NCI-H187 treated with DMSO at 0.1 percent for 48 hours (cell line): ENCODE data around the gene GALNT10.

Experiments
- DNase-seq: peaks from one replicate; lab custom pipeline; 2025; lab: John Stamatoyannopoulos, UW

The GALNT10 gene

DNA sequence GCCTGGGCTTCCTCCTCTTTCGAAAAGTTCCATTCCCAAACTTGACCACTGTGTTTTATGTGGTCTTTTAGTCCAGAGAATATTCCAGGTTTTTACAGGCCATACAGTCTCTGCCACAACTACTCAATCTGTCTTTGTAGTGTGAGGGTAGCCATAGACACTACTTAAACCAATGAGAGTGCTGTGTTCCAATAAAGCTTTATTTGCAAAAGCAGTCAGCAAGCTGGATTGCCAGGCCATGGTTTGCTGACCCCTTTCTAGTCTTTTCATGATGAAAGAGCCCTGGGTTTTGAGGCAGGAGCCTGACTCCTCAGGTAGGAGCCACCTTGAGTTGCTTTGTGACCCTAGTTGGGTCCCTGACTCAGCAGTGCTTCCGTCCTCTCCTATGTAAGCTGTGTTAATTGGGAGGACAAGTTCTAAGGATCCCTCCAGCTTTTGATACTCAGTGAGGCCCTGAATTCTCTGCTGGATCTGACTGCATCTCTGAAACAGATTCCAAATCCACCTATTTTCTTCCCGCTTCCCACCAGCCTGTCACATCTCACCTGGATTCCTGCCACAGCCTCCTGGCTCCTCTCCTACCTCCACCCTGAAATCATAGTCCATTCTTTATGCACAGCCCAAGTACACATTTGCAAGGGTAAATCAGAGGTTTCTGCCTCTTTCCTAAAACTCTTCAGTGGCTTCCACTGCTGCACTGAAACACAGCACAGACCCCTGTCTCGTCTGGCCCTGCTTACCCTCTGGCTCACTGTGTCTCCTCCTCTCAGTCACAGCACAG is 13.5 kb downstream of the GALNT10 start:
- DNase-seq = no peak

DNA sequence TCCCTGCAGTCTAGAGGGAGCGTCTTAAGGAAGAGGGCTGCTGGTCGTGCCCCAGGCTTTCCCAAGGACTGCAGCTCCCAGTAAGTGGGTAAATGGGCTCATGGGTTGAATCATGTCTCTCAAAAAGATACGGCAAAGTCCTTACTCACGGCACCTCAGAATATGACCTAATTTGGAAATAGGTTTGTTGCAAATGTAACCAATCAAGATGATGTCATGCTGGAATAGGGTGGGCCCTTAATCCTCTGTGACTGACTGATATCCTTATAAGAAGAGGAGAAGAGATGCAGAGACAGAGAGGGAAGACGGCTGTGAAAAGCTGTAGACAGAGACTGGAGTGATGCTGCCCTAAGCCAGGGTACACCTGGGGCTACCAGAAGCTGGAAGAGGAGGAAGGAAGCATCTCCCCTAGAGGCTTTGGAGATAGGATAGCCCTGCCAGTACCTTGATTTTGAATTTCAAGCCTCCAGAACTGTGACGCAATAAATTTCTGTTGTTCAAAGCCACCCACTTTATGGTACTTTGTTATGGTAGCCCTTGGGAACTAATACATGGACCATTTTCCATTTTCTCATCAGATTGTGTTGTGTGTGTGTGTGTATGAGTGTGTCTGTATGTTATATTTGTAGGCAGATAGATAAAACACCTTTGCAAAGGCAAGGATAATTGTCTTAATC is 15.0 kb downstream of the GALNT10 start:
- no peak for DNase-seq

DNA sequence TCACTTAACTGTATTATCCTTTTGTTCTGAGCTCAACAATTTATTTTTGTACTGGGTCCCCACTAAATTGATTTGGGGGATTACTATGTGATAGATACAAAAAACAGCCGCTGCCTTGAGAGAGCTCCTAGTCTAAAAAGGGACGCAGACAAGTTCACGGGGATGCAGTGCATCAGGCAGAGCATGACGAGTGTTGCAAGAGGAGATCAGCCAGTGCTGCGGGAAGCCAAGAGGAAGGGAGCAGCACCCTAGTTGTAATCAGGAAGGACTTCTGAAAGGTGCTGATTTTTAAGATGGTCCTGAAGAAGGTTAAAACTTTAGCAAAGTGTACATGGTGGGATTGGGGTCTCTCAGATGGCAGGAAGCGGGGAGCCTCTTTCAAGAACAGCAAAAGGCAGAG is 15.8 kb downstream of the GALNT10 start:
- DNase-seq = no peak

DNA sequence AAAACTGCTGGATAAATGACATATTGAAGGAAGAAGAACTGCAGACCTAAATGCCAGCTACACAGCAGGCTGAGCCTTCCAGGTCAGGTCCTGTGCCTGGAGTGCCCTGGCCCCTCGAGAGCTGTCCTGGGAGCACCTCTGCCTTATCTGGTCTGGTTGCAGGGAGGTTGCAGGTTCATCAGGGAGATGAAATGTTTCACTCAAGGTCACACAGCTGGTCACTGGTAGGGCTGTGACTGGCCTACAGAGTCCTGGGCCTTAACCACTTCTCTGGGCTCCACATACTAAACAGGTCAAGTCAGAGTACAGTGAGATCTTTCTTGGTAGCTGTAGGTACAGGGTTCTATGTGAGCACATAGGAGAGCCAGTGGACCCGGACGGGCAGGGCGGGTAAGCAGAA is 16.7 kb downstream of the GALNT10 start:
- no peak for DNase-seq

DNA sequence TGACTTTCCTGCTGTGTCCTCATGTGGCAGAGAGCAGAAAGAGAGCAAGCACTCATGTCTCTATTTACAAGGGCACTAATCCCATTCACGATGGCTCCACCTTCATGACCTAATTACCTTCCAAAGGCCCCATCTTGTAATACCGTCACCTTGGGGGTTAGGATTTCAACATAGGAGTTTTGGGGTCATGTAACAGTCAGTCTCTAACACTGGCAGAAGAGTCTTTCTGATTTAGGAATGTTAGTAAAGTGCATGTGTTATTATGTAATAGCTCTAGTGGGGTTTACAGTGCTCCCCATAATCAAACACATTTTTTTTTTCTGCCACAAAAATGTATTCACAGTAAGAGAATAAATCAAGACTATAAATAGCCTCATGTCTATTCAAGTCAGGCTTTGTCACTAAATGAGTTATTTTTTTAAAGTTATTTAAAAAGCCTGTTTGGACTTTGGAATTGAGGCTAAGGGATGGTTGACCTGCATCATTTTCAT is 19.1 kb downstream of the GALNT10 start:
- DNase-seq = no peak

DNA sequence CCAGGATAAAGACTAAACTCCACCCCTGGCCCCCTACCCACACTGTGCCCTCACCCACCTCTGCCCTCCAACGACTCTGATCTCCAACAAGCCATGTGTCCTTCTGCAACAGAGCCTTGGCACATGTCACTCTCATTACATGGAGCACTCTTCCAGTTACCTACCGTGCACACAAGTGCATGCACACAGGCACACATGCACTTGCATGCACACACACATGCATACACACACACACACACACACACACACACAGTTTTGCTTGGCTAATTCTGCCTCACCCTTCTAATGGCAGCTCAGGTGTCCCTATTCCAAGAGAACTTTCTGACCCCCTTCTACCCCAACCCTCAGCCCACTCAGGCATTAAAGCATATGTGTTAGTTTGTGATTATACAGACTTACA is 19.6 kb downstream of the GALNT10 start:
- no peak for DNase-seq

DNA sequence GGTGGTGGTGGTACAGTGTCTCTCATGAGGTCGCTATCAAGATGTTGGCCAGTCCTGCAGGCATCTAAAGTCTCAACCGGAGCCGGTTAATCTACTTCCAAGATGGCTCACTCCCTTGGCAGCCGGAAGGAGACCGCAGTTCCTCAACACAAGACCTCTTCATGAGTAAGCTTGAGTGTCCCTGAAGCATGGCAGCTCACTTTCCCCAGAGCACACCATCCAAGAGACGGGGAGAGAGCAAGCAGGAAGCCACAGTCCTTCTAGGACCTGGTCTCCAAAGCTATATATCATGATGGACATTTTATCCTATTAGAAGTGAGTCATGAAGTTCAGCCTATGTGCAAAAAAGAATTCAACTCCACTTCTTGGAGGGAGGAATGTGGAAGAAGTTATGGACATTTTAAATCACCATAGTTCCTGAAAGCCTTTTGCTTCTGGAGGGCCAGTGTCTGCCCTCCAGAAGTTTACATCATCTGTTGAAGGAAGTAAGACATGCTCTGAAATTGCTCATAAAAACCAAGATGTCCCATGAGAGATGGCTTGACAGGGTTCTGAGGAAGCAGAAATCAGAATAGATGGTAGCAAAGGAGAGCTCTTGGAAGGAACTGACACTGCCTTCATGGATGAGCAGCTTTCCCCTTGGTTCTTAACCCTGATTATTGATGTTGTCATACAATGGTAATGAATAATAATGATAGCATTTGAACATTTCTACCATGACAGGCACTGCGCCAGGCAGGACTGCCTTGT is 21.3 kb downstream of the GALNT10 start:
- DNase-seq = no peak

DNA sequence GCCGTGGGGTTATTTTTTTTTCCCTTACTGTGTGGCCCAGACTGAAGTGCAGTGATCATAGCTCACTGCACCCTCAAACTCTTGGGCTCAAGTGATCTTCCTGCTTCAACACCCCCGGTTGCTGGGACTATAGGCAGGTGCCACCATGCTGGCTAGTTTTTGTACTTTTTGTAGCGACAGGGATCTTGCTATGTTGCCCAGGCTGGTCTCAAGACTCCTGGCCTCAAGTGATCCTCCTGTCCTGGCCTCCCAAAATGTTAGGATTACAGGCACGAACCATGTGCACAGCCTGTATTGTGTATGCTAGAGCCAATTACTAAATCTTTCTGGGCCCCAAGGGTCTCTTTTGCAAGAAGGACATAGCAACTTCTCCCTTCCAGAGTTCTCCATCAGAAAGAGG is 23.1 kb downstream of the GALNT10 start:
- DNase-seq = no peak

DNA sequence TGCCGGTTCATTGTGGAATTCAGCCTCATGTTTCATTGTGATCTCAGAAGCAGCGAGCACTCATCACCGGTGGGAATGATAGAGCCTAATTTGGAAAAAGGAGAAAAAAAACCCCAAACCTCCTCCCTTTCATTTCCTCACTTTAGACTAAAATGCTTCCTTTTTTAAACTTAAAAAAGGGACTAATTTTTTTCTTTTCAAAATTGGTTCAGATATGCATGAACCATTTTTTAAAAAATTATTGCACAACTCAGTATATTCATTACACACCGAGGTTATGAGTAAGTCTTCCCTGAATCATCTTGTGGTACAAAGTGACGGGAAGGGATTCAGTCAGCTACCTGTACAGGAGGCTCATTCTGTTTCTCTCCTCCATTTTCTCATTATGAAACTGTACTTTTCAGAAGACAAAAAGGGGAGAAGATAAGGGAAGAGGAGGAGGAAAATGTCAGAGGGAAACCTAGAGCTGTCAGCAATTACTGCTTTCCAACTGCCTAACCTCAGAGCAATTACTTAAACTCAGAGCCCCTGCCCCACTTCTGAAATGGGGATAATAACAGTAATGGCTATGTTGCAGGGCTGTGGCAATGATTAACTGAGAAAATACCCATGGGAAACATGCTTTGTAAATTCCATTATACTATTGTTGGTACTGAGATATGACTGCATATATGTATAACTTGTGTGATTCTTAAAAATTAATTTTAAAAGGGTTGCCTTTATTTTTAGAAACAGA is 24.0 kb downstream of the GALNT10 start:
- no peak for DNase-seq

DNA sequence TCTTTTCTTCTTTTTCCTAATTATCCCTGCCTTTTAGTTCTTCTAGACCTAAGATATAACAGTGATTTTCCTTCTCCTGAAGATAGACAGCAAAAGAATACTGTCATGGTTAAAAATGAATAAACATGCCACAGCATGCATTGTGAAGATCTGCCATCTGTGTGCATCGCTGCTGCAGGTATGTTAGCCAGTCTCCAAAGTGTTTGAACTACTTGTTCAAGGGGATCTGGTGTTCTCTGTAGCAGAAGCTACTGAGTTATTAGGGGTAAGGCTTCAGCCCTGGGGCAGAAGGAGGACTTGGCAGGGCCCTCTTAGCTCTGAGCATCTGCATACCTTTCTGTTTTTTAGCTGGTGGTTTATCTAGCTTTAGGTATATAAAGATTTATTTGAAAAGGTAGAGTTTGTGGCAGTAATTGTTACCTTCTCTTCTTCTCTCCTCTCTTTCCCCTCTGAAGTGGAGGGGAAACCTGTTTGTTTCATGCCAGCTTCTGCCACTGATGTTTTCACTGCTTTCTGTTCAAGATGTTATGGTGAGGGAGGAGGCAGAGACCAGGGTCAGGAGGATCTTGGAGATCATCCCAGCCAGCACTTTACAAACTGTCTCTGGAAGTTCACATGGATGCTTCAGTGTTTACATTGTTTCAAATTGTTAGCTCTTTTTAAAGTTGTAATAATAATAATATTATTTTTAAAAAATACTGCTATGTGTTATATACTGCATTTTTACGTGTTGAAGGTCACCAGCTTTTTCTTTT is 25.2 kb downstream of the GALNT10 start:
- DNase-seq = no peak

DNA sequence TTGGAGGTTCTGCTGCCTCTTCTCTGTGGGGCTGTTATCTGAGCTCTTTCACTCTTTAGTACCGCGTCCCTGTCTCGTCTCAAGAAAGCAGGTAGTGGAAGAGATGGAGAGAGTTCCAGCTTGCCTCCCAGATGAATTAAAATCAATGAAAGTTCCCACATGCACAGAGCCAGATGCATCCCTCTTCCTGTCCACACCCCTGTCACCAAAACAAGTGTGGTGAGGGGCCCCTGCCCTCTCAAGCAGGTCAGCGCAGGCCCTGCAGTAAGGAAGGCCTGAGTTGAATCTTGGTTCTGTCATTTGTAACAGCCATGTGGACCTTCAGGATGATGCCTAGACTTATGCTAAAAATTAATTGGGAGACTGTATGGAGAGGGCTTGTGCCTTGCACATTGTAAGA is 26.9 kb downstream of the GALNT10 start:
- no peak for DNase-seq

DNA sequence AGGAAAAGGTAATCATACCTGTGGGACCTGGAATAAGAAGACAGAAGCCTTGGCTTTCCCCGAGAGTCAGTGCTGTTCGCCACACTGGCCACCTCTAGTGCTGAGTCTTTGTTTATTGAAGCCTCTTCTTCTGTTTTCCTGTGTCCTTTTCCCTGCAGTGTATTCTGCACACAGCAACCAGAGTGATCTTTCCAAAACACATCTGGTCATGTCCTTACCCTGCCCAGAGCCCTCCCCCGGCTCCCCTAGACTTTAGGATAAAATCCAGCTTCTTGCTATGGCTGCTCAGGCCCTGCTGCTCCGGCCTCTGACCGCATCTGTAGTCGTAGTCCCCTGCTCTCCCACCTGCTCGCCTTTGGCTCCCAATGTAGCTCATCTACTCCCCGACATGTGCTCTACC is 28.3 kb downstream of the GALNT10 start:
- no peak for DNase-seq

DNA sequence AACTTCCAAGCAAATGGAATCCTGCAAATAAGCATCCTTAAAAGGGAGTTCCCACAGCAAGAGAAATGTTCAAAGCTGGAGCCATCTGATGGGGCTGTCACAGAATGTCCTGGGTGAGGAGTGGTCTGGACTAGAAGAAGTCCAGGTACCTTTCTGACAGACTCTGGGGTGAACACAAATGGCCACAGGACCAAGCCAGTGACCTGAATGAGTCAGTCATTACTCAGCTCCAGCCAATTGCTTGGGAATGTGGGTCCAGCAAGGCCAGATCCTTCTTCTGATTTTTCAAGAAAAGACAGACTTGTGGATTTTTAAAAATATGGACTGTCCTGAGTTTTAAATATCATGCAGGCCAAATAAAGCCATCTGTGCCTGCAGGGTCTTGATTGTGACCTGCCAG is 30.1 kb downstream of the GALNT10 start:
- no peak for DNase-seq

DNA sequence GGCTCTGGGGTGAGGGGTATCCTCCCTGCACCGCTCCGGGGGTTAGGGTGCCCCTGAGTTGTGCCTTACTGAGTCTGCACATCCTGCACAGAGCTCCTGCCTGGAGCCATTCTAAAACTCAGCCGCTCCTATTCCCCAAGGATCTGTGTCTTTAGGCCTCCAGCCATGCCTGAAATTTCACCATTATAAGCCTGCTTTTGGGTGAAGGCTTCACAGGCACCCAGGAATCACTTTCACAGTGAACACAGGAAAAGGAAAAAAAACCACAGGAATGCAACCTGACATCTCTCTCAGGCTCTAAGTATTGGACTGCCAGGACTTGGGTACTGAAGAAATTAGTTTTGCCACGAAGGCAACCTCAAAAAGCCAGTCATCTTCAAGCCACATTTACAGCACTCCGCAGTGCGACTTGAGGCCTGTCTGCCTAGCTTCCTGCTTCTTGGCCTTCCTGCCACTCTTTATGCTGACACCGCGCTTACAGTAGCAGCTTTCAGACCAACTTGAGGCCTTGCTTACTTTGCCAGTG is 30.9 kb downstream of the GALNT10 start:
- DNase-seq = no peak

DNA sequence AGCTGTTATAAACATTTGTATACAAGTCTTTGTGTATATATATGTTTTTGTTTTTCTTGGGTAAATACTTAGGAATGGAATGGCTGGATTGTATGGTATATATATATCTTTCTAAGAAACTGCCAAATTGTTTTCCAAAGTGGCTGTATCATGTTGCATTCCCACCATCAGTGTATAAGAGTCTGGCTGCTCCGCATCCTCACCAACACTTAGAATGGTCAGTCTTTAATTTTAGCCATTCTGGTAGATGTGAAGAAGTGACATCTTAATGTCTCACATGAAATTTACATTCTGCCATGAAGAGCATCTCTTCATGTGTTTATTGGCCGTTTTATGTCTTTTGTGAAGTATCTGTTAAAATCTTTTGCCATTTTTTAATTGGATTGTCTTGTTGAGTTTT is 31.9 kb downstream of the GALNT10 start:
- DNase-seq = no peak

DNA sequence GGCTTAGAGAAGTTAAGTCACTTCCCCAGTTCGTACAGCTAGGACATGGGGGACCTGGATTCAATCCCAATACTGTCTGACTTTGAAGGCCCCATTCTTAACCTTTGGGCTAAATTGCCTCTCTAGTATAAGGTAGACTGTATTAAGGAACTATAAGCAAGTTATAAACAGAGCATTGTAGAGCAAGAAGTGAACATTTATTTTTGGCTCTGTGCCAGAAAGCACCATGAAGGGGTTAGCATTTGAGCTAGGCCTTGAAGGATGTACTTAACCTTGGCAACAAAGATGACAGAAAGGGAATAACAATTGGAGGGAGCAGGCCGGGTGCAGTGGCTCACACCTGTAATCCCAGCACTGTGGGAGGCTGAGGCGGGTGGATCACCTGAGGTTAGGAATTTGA is 32.8 kb downstream of the GALNT10 start:
- no peak for DNase-seq

DNA sequence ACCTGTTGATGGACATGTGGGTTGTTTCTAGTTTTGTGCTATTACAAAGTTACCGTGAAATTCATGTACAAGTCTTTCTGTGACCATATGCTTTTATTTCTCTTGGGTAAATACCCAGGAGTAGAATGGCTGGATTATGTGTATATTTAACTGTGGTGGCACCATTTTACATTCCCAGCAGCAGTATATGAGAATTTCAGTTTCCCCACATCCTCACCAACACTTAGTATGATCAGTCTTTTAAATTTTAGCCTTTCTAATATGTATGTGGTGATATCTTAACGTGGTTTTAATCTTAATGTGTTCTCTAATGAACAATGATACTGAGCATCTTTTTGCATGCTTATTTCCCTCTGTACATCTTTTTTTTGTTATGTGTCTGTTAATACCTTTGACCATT is 36.6 kb downstream of the GALNT10 start:
- DNase-seq = no peak

DNA sequence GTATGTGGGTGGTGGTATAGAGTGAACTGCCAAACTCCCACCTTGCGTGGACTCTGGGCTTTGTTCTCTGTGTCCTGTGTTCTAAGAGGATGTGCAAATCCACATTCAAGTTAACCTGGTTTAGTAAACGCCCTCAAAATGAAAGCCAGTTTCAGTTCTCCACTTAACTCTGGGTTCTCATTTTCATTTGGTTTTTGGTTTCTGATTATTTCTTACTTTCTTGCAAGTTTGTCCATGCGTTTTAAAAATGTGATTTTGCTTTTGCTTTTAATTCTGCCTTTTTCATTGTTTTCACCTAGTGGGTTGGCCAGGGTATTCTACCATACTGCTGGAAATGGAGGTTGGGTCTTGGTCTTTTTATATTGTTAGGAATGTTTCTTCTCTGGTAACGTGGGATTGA is 38.2 kb downstream of the GALNT10 start:
- DNase-seq = no peak

DNA sequence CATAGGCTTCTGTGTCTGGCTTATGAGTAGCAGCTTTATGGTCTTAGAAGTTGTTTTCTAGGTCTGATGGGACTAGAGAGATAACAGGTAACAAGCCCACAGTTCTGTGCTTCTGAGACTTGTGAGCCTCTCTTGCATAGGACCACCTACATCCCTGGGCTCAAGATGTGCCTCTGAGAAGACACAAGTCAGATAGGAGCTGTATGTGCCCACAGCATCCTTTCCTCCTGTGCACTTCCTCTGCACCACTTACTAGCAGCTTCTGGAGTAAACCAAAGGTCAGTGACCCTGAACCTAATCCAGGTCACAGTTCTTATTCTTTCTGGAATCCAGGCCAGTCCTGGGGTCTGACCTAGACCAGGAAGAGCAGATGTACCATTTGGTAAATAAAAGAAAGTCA is 40.0 kb downstream of the GALNT10 start:
- DNase-seq = no peak

DNA sequence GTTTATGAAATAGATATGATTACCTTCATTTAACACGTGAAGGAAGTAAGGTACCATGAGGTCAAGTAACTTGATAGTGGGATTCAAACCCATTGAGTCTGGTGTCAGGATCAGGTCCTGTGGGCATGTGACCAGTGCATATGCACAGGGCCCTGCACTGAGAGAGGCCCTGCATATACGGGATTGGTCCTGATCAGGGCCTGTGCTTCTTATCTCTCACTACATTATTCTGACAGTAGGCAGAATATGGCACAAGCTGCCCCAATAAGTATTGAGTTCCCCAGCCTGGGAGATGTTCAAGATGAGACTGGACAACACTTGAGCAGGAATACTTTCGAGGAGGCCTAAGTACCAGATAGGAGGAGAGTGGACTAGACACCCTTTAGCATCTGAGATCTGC is 44.0 kb downstream of the GALNT10 start:
- DNase-seq = no peak

DNA sequence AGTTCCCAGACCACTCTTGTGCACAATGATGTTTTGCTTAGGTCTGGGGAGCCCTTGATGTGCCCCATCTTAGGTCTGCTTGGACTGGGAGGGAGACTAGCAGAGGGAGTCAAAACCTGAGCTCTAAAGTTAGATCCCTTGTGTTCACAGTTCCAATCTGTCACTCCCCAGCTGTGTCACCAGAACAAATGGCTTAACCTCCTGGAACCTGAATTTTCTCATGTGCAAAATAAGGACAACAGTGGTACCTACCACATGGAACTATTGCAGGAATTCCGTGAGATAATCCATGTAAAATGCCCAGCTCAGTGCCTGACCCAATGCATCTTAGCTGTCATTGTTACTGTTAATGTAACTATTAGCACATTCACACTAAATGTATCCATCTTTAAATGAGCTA is 45.5 kb downstream of the GALNT10 start:
- no peak for DNase-seq
